ENCODE measurements around the gene SRSF4.
A peak's percentile ranks its signal among the peaks of the same experiment; 100 is the strongest.
"Not testable (repeated sequence)": the region's sequence is repeated elsewhere in the genome, so short reads cannot be mapped to it uniquely, and the experiment has no call there.

Gene SRSF4
- total RNA-seq, result 118 to 131 (median 126) reads per million in 3 donors

- peak within 1 kb of the TSS; percentile 99 for H3K27ac ChIP-seq (ENCODE audit: insufficient read depth, low read length, poor library complexity, severe bottlenecking)
- H3K9me3 ChIP-seq (ENCODE audit: control insufficient read depth, low read length), result no peaks in the 10 kb centered on the region
Measured at GRCh38 chr1:29181413-29182225, at the start of gene SRSF4. Gene SRSF4 (minus strand): TSS chr1:29181900. CDS start chr1:29181752, 148 bp downstream.

GRCh38 chr1:29230553-29231378, 49.1 kb upstream of the SRSF4 start, which contains the start of gene MECR:
Gene MECR (minus strand): TSS chr1:29230934. CDS start chr1:29230906, 28 bp downstream.
- H3K4me1 ChIP-seq (ENCODE audit: control insufficient read depth, insufficient read depth, low read length, poor library complexity, severe bottlenecking), result peaks cover 12% of the 10 kb centered on the region
- no peaks in the 10 kb centered on the region for H3K9me3 ChIP-seq (ENCODE audit: control insufficient read depth, low read length)
- DNase-seq, result peak; percentile 89 to 90 (median 90)
- no peaks in the 10 kb centered on the region for H3K36me3 ChIP-seq (ENCODE audit: control insufficient read depth, insufficient read depth, low read length)
- no peaks in the 10 kb centered on the region for H3K27me3 ChIP-seq (replicated peaks; ENCODE audit: control insufficient read depth, insufficient read depth, low read length, poor library complexity, severe bottlenecking)
- H3K4me3 ChIP-seq (ENCODE audit: insufficient read depth, low read depth, low read length, poor library complexity, severe bottlenecking), result peak within 1 kb of the TSS; percentile 91
- H3K27ac ChIP-seq (ENCODE audit: insufficient read depth, low read length, poor library complexity, severe bottlenecking), result peak within 1 kb of the TSS; percentile 49

More at GRCh38 chr1:29181413-29182225, at the start of gene SRSF4:
- DNase-seq, result peak; percentile 96 to 97 (median 97)
- H3K4me1 ChIP-seq (ENCODE audit: control insufficient read depth, insufficient read depth, low read length, poor library complexity, severe bottlenecking), result peaks cover 20% of the 10 kb centered on the region
- no peaks in the 10 kb centered on the region for H3K36me3 ChIP-seq (ENCODE audit: control insufficient read depth, insufficient read depth, low read length)
- no peaks in the 10 kb centered on the region for H3K27me3 ChIP-seq (replicated peaks; ENCODE audit: control insufficient read depth, insufficient read depth, low read length, poor library complexity, severe bottlenecking)
- H3K4me3 ChIP-seq (ENCODE audit: insufficient read depth, low read depth, low read length, poor library complexity, severe bottlenecking), result peak within 1 kb of the TSS; percentile 89

GRCh38 chr1:29230204-29230552, 48.5 kb upstream of the SRSF4 start:
- H3K27me3 ChIP-seq (replicated peaks; ENCODE audit: control insufficient read depth, insufficient read depth, low read length, poor library complexity, severe bottlenecking), result no peaks in the 10 kb centered on the region
- H3K4me3 ChIP-seq (ENCODE audit: insufficient read depth, low read depth, low read length, poor library complexity, severe bottlenecking), result peak overlapping the region; percentile 91
- peak overlapping the region; percentile 49 for H3K27ac ChIP-seq (ENCODE audit: insufficient read depth, low read length, poor library complexity, severe bottlenecking)
- no peaks in the 10 kb centered on the region for H3K36me3 ChIP-seq (ENCODE audit: control insufficient read depth, insufficient read depth, low read length)
- H3K9me3 ChIP-seq (ENCODE audit: control insufficient read depth, low read length), result no peaks in the 10 kb centered on the region
- DNase-seq, result no peak
- H3K4me1 ChIP-seq (ENCODE audit: control insufficient read depth, insufficient read depth, low read length, poor library complexity, severe bottlenecking), result peaks cover 12% of the 10 kb centered on the region

GRCh38 chr1:29227511-29227910, 45.8 kb upstream of the SRSF4 start:
- Histone ChIP-seq H3K27me3 (replicated peaks; ENCODE audit: control insufficient read depth, insufficient read depth, low read length, poor library complexity, severe bottlenecking) (no peaks in the 10 kb centered on the region), H3K4me1 (ENCODE audit: control insufficient read depth, insufficient read depth, low read length, poor library complexity, severe bottlenecking) (peaks cover 12% of the 10 kb centered on the region), H3K4me3 (ENCODE audit: insufficient read depth, low read depth, low read length, poor library complexity, severe bottlenecking) (no peak overlapping the region), H3K36me3 (ENCODE audit: control insufficient read depth, insufficient read depth, low read length) (no peaks in the 10 kb centered on the region), H3K9me3 (ENCODE audit: control insufficient read depth, low read length) (no peaks in the 10 kb centered on the region), H3K27ac (ENCODE audit: insufficient read depth, low read length, poor library complexity, severe bottlenecking) (no peak overlapping the region)
- DNase-seq, result no peak

GRCh38 chr1:29225361-29225760, 43.7 kb upstream of the SRSF4 start:
- no peak overlapping the region for H3K27ac ChIP-seq (ENCODE audit: insufficient read depth, low read length, poor library complexity, severe bottlenecking)
- DNase-seq, result no peak
- H3K4me1 ChIP-seq (ENCODE audit: control insufficient read depth, insufficient read depth, low read length, poor library complexity, severe bottlenecking), result peaks cover 7% of the 10 kb centered on the region
- H3K36me3 ChIP-seq (ENCODE audit: control insufficient read depth, insufficient read depth, low read length), result peaks cover 5% of the 10 kb centered on the region
- no peak overlapping the region for H3K4me3 ChIP-seq (ENCODE audit: insufficient read depth, low read depth, low read length, poor library complexity, severe bottlenecking)
- no peaks in the 10 kb centered on the region for H3K9me3 ChIP-seq (ENCODE audit: control insufficient read depth, low read length)
- H3K27me3 ChIP-seq (replicated peaks; ENCODE audit: control insufficient read depth, insufficient read depth, low read length, poor library complexity, severe bottlenecking), result no peaks in the 10 kb centered on the region

- Histone ChIP-seq H3K27me3 (replicated peaks; ENCODE audit: control insufficient read depth, insufficient read depth, low read length, poor library complexity, severe bottlenecking) (no peaks in the 10 kb centered on the region), H3K27ac (ENCODE audit: insufficient read depth, low read length, poor library complexity, severe bottlenecking) (no peak overlapping the region), H3K36me3 (ENCODE audit: control insufficient read depth, insufficient read depth, low read length) (peaks cover 8% of the 10 kb centered on the region), H3K4me1 (ENCODE audit: control insufficient read depth, insufficient read depth, low read length, poor library complexity, severe bottlenecking) (no peaks in the 10 kb centered on the region), H3K4me3 (ENCODE audit: insufficient read depth, low read depth, low read length, poor library complexity, severe bottlenecking) (no peak overlapping the region), H3K9me3 (ENCODE audit: control insufficient read depth, low read length) (no peaks in the 10 kb centered on the region)
- DNase-seq, result no peak
Measured at GRCh38 chr1:29224356-29224837, 42.7 kb upstream of the SRSF4 start.

- Histone ChIP-seq H3K27me3 (replicated peaks; ENCODE audit: control insufficient read depth, insufficient read depth, low read length, poor library complexity, severe bottlenecking) (no peaks in the 10 kb centered on the region), H3K36me3 (ENCODE audit: control insufficient read depth, insufficient read depth, low read length) (peaks cover 8% of the 10 kb centered on the region), H3K4me3 (ENCODE audit: insufficient read depth, low read depth, low read length, poor library complexity, severe bottlenecking) (no peak overlapping the region), H3K4me1 (ENCODE audit: control insufficient read depth, insufficient read depth, low read length, poor library complexity, severe bottlenecking) (no peaks in the 10 kb centered on the region), H3K9me3 (ENCODE audit: control insufficient read depth, low read length) (no peaks in the 10 kb centered on the region), H3K27ac (ENCODE audit: insufficient read depth, low read length, poor library complexity, severe bottlenecking) (no peak overlapping the region)
- DNase-seq, result no peak
Measured at GRCh38 chr1:29223521-29223920, 41.8 kb upstream of the SRSF4 start.

GRCh38 chr1:29222686-29223085, 41.0 kb upstream of the SRSF4 start:
- H3K9me3 ChIP-seq (ENCODE audit: control insufficient read depth, low read length), result no peaks in the 10 kb centered on the region
- peaks cover 8% of the 10 kb centered on the region for H3K36me3 ChIP-seq (ENCODE audit: control insufficient read depth, insufficient read depth, low read length)
- no peak for DNase-seq
- H3K27ac ChIP-seq (ENCODE audit: insufficient read depth, low read length, poor library complexity, severe bottlenecking), result no peak overlapping the region
- H3K4me3 ChIP-seq (ENCODE audit: insufficient read depth, low read depth, low read length, poor library complexity, severe bottlenecking), result no peak overlapping the region
- no peaks in the 10 kb centered on the region for H3K27me3 ChIP-seq (replicated peaks; ENCODE audit: control insufficient read depth, insufficient read depth, low read length, poor library complexity, severe bottlenecking)
- no peaks in the 10 kb centered on the region for H3K4me1 ChIP-seq (ENCODE audit: control insufficient read depth, insufficient read depth, low read length, poor library complexity, severe bottlenecking)

- not testable (repeated sequence) for H3K9me3 ChIP-seq (ENCODE audit: control insufficient read depth, low read length); H3K27me3 ChIP-seq (replicated peaks; ENCODE audit: control insufficient read depth, insufficient read depth, low read length, poor library complexity, severe bottlenecking); H3K4me1 ChIP-seq (ENCODE audit: control insufficient read depth, insufficient read depth, low read length, poor library complexity, severe bottlenecking); H3K4me3 ChIP-seq (ENCODE audit: insufficient read depth, low read depth, low read length, poor library complexity, severe bottlenecking); H3K27ac ChIP-seq (ENCODE audit: insufficient read depth, low read length, poor library complexity, severe bottlenecking); H3K36me3 ChIP-seq (ENCODE audit: control insufficient read depth, insufficient read depth, low read length); DNase-seq
Measured at GRCh38 chr1:29222260-29222659, 40.6 kb upstream of the SRSF4 start.

- no peak overlapping the region for H3K4me3 ChIP-seq (ENCODE audit: insufficient read depth, low read depth, low read length, poor library complexity, severe bottlenecking)
- no peak overlapping the region for H3K27ac ChIP-seq (ENCODE audit: insufficient read depth, low read length, poor library complexity, severe bottlenecking)
- no peaks in the 10 kb centered on the region for H3K9me3 ChIP-seq (ENCODE audit: control insufficient read depth, low read length)
- no peaks in the 10 kb centered on the region for H3K4me1 ChIP-seq (ENCODE audit: control insufficient read depth, insufficient read depth, low read length, poor library complexity, severe bottlenecking)
- peaks cover 8% of the 10 kb centered on the region for H3K36me3 ChIP-seq (ENCODE audit: control insufficient read depth, insufficient read depth, low read length)
- H3K27me3 ChIP-seq (replicated peaks; ENCODE audit: control insufficient read depth, insufficient read depth, low read length, poor library complexity, severe bottlenecking), result no peaks in the 10 kb centered on the region
- DNase-seq, result no peak
Measured at GRCh38 chr1:29221296-29221695, 39.6 kb upstream of the SRSF4 start.
